ENCODE measurements around the gene CHMP2B. TPM values are rescaled to one million over a fixed set of nuclear protein-coding genes. Genes with fewer than 3 reads are reported as not detected.

Gene CHMP2B
- total RNA-seq, 1 experiment from 2014 or later, result 54.3 TPM

- no peak for TF ChIP-seq CEBPB (IDR thresholded peaks at IDR 0.05; ENCODE audit: low read depth)
- TF ChIP-seq EZH2 (IDR thresholded peaks at IDR 0.05), result no peak
- no peak for TF ChIP-seq SIN3A (IDR thresholded peaks at IDR 0.05; ENCODE audit: low read depth)
- TF ChIP-seq ELF1 (IDR thresholded peaks at IDR 0.05; ENCODE audit: borderline replicate concordance, low read depth), result no peak
- no peak for TF ChIP-seq TCF7L2 (IDR thresholded peaks at IDR 0.05; ENCODE audit: borderline replicate concordance, extremely low read depth, insufficient read depth, insufficient read length)
- no peak for TF ChIP-seq CTCF (IDR thresholded peaks at IDR 0.05 in 2 of 3, conservative IDR thresholded peaks at IDR 0.05 in 1 of 3; ENCODE audit: borderline replicate concordance in 1 of 3, insufficient read depth in 1 of 3, low read depth in 2 of 3, low read length in 2 of 3)
- TF ChIP-seq ZNF274 (IDR thresholded peaks at IDR 0.05; ENCODE audit: low read depth, low read length), result no peak
- no peak for TF ChIP-seq FOSL1 (IDR thresholded peaks at IDR 0.05; ENCODE audit: low read depth)
- no peak for TF ChIP-seq SRF (IDR thresholded peaks at IDR 0.05; ENCODE audit: low read depth)
- no peak for TF ChIP-seq SP1 (IDR thresholded peaks at IDR 0.05; ENCODE audit: low read depth)
- TF ChIP-seq CBX3 (IDR thresholded peaks at IDR 0.05; ENCODE audit: low read depth), result no peak
- no peak for TF ChIP-seq POLR2A (IDR thresholded peaks at IDR 0.05; ENCODE audit: borderline replicate concordance, extremely low read depth, insufficient read depth, insufficient read length)
- TF ChIP-seq EGR1 (IDR thresholded peaks at IDR 0.05; ENCODE audit: low read depth), result no peak
- TF ChIP-seq, protein P1, sequence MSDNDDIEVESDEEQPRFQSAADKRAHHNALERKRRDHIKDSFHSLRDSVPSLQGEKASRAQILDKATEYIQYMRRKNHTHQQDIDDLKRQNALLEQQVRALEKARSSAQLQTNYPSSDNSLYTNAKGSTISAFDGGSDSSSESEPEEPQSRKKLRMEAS (IDR thresholded peaks at IDR 0.05), result no peak
- no peak for ATAC-seq
Observed at GRCh38 chr3:87199628-87200027, 27.5 kb upstream of the CHMP2B start.

More at GRCh38 chr3:87199628-87200027, 27.5 kb upstream of the CHMP2B start:
- no peak overlapping the region for H2AFZ ChIP-seq (ENCODE audit: low read depth, low read length, poor library complexity, severe bottlenecking)
- no peaks in the 10 kb centered on the region for H3K79me2 ChIP-seq (ENCODE audit: insufficient read depth, low read length)
- ChIA-PET RAD21 (ENCODE audit: low non-redundant PET in 1 of 2, low total read pairs in 2 of 2, uncharacterized antibody in 2 of 2, unreplicated experiment in 2 of 2) (no interaction called here), CTCF (no interaction called here), POLR2A (no interaction called here)
- BruUV-seq (replicated peaks), result no TSS peak
- H3K4me1 ChIP-seq (ENCODE audit: control insufficient read depth in 1 of 2, insufficient read depth in 2 of 2, low read length in 2 of 2), result no peaks in the 10 kb centered on the region
- H3K9ac ChIP-seq (ENCODE audit: low read length), result no peak overlapping the region
- intact Hi-C loops (cut with micrococcal nuclease), result no loop called here
- H3K36me3 ChIP-seq (ENCODE audit: control insufficient read depth in 1 of 2, insufficient read depth in 2 of 2, low read length in 2 of 2), result no peaks in the 10 kb centered on the region
- H3K4me3 ChIP-seq (replicated peaks in 1 of 2; ENCODE audit: low read depth in 1 of 2, low read length in 2 of 2), result no peak overlapping the region
- no peaks in the 10 kb centered on the region for H3K9me2 ChIP-seq (ENCODE audit: insufficient read depth)
- no peaks in the 10 kb centered on the region for H3K9me3 ChIP-seq (ENCODE audit: control insufficient read depth in 1 of 2, insufficient read depth in 1 of 2, low read depth in 1 of 2, low read length in 2 of 2)
- no peak overlapping the region for H3K27ac ChIP-seq (ENCODE audit: low read depth, low read length)
- H3K27me3 ChIP-seq (ENCODE audit: insufficient read depth, low read length), result no peaks in the 10 kb centered on the region
- no peak overlapping the region for H3K4me2 ChIP-seq (ENCODE audit: low read length)
- DNase-seq (ENCODE audit: low read depth, low spot score), result no peak
- no peaks in the 10 kb centered on the region for H4K20me1 ChIP-seq (ENCODE audit: insufficient read depth)

All from HCT116 (cell line).